PFSK-1 (cell line): ENCODE data around the gene PPFIBP2.

Experiments used
- FOXP2 ChIP-seq: optimal IDR thresholded peaks from 2 replicates; pipeline ENCODE3; 2011; ENCODE audit warnings: borderline replicate concordance, control low read depth, inconsistent platforms; ENCODE audit not compliant: insufficient read depth; ENCODE audit errors: extremely low read length, extremely low read depth
- POLR2AphosphoS5 ChIP-seq: IDR thresholded peaks from 2 replicates; pipeline ENCODE4 v1.6.1; 2012; ENCODE audit warnings: low read depth, mild to moderate bottlenecking, control low read depth, low read length, moderate library complexity
- SIN3A ChIP-seq: IDR thresholded peaks from 2 replicates; pipeline ENCODE4 v1.6.1; 2012; ENCODE audit warnings: mild to moderate bottlenecking, low read length, moderate library complexity, borderline replicate concordance; ENCODE audit not compliant: insufficient read depth
- TAF1 ChIP-seq: IDR thresholded peaks from 2 replicates; pipeline ENCODE4 v1.6.1; 2012; ENCODE audit warnings: low read length, control low read depth, borderline replicate concordance; ENCODE audit not compliant: insufficient read depth
- TF ChIP-seq, protein P1 (sequence below), 2 experiments: IDR thresholded peaks; 2 replicates each; pipeline versions ENCODE4 v1.6.1 to v1.8.0; 2011 to 2012; ENCODE audit warnings: low read depth in 2 of 2, low read length in 2 of 2, control low read depth in 1 of 2, inconsistent platforms in 1 of 2, mild to moderate bottlenecking in 1 of 2, moderate library complexity in 1 of 2; ENCODE audit not compliant: insufficient read depth in 1 of 2

Gene PPFIBP2

DNA sequence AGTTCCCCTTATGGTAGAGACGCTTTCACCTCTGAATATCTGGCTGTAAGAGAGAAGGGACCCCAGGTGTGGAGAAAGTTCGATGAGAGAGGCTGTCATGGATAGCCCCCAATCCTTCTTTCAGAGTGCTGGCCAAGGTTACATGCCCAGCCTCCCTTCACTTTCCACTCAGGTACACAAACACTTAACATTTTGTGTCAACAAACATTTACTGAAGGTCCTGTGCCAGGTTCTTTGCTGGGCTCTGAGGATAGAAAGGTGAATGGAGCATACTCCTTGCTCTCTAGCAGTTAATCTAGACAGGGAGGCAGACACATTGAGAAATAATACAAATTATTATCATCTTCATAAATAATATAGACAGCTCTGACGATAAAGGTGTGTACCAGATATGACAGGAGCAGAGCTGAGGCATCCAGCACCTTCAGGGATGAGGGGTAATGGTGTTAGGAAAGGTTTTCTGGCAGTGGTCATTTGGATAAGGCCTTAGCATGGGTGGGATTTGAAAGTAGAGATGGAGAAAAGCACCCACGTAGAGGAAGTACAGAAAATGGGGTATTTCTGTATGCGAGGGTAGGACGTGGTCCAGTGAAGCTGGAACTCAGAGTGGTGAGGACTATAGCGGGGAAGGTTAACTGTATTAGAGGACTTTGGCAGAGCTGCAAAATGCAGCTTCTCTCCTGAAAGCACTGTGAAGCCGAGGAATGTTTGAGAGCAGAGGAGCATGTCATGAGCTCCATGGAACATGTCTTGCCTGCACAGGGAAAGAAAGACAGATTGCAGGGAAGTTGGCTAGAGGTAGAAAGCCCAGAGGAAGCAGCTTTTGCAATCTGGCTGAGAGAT, 19.6 kb downstream of the PPFIBP2 start:
- TF ChIP-seq TAF1 = no peak
- TF ChIP-seq SIN3A = no peak
- TF ChIP-seq POLR2AphosphoS5 = no peak
- TF ChIP-seq, protein P1, sequence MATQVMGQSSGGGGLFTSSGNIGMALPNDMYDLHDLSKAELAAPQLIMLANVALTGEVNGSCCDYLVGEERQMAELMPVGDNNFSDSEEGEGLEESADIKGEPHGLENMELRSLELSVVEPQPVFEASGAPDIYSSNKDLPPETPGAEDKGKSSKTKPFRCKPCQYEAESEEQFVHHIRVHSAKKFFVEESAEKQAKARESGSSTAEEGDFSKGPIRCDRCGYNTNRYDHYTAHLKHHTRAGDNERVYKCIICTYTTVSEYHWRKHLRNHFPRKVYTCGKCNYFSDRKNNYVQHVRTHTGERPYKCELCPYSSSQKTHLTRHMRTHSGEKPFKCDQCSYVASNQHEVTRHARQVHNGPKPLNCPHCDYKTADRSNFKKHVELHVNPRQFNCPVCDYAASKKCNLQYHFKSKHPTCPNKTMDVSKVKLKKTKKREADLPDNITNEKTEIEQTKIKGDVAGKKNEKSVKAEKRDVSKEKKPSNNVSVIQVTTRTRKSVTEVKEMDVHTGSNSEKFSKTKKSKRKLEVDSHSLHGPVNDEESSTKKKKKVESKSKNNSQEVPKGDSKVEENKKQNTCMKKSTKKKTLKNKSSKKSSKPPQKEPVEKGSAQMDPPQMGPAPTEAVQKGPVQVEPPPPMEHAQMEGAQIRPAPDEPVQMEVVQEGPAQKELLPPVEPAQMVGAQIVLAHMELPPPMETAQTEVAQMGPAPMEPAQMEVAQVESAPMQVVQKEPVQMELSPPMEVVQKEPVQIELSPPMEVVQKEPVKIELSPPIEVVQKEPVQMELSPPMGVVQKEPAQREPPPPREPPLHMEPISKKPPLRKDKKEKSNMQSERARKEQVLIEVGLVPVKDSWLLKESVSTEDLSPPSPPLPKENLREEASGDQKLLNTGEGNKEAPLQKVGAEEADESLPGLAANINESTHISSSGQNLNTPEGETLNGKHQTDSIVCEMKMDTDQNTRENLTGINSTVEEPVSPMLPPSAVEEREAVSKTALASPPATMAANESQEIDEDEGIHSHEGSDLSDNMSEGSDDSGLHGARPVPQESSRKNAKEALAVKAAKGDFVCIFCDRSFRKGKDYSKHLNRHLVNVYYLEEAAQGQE (IDR thresholded peaks at IDR 0.05; ENCODE audit: insufficient read depth in 1 of 2, low read depth in 2 of 2, low read length in 2 of 2) = no peak
- no peak for TF ChIP-seq FOXP2

DNA sequence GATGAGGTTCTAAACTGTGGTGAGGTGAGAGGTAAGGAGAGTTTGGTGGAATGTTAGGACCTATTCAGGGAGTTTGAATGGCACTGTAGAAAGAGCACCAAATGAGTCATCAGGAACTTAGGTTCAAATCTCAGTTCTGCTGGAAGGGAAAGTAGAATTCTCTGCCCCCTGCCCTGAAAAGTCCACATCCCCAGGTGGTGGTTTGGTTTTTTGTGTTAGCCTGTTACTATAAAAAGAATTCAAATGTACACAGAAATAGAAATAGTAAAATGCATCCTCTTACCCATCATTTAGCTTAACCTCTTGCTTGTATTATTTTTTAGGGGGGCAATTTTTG, 20.2 kb downstream of the PPFIBP2 start:
- TF ChIP-seq POLR2AphosphoS5 = no peak
- no peak for TF ChIP-seq TAF1
- TF ChIP-seq FOXP2 = no peak
- TF ChIP-seq SIN3A = no peak
- TF ChIP-seq, protein P1 (IDR thresholded peaks at IDR 0.05; ENCODE audit: insufficient read depth in 1 of 2, low read depth in 2 of 2, low read length in 2 of 2) = no peak

DNA sequence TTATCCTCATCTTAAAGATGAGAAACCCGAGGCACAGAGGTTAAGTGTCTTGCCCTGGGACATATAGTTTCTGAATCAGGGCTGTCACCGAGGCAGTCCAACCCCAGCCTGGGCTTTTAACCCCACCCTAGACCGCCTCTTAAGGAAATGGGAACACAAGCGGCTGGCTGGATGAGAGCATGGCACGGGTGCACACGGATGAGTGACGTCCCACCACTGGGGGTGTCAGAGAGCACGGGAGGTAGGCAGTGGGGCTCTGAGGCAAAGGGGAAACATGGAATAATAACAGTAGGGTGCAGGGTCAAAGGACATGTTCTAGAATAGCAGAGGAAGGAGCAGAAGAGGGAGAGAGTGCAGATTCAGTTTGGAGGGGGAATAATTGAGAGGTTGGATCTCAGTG, 22.3 kb downstream of the PPFIBP2 start:
- TF ChIP-seq SIN3A (no peak), POLR2AphosphoS5 (no peak), TAF1 (no peak), FOXP2 (no peak)
- TF ChIP-seq, protein P1 (IDR thresholded peaks at IDR 0.05; ENCODE audit: insufficient read depth in 1 of 2, low read depth in 2 of 2, low read length in 2 of 2) = no peak

DNA sequence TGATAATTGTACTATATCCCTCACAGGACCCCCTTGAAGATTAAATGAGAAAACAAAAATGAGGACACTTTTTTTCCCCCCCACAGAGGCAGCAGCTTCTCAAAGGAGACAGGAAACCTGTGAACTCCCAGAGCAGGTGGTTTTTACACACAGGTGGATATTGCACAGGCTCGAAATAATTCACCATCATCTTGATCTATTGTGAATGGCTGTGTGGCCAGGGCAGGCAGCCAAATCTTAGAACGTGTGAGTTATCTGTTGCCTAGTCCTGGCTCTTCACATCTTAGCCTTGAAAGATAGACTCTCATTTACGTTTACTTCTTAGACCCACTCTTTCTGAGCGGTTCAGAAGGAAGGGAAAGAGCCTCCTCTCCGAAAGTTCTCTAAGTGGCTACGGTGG, 23.5 kb downstream of the PPFIBP2 start:
- TF ChIP-seq POLR2AphosphoS5 (no peak), FOXP2 (no peak), SIN3A (no peak), TAF1 (no peak)
- TF ChIP-seq, protein P1 (IDR thresholded peaks at IDR 0.05; ENCODE audit: insufficient read depth in 1 of 2, low read depth in 2 of 2, low read length in 2 of 2) = no peak

DNA sequence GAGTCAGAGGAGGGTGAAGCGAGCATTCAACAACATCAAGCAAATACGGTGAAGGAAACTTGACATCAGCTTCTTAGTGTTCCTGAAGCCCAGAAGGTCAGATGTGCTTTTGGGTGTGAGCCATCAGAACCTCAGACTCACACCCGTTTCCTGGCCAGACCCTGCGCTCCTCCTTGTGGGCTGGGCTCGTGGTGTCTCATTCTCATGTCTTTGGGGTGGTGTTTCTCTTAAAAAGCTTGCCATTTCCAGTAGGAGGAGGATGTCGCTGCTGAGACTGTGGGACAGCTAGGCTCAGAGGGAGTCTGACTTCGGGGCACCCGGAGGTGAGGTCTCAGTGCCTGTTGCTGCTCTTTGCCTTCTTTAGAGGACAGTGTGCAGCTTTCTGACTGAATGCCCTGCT, 24.2 kb downstream of the PPFIBP2 start:
- TF ChIP-seq POLR2AphosphoS5 (no peak), SIN3A (no peak), TAF1 (no peak), FOXP2 (no peak)
- TF ChIP-seq, protein P1 (IDR thresholded peaks at IDR 0.05; ENCODE audit: insufficient read depth in 1 of 2, low read depth in 2 of 2, low read length in 2 of 2) = no peak
